ENCODE results near the gene SRD5A2. TPM values are rescaled to one million over a fixed set of nuclear protein-coding genes. Genes with fewer than 3 reads are reported as not detected.

Gene SRD5A2
- total RNA-seq: under 0.01 and 0.07 TPM in 2 replicates

DNA sequence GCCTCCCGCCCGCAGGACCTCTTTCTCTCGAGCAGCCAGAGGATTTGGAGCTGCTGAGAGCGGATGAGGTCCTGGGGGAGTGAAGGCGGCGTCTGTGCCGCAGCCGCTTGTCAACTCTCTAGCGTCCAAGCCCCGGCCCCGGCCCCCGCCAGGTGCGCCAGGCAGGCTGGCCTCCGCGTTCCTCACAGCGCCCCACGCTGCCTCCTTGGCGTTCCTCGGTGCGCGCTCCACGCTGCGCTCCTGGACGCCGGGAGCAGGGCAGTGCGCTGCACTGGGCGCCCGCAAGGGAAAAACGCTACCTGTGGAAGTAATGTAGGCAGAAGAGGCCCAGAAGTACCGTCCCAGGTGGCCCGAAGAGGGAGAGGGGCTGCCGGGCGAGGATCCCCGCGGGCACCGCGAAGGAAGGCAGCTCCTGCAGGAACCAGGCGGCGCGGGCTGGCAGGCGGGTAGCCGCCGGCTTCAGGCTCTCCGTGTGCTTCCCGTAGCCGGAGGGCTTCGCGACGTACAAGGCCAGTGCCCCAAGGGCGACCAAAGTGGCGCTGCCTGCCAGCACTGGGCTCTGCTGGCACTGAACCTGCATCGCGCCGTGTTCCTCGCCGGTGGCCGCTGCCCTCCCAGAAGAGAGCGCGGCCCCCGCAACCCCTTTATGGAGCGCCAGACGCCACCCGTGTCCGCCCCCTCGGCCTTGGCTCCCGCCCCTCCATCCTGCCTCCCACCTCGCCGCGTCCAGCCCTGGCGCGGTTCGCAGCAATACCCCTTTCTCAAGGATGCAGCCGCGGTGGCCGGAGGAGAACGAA is at the start of gene SRD5A2:
Gene SRD5A2, minus strand, starts transcription at position 618 of the 797 bp plus-strand sequence. Its CDS starts 38 bp downstream, at position 580.

Other genes with a start within 250 kb of the SRD5A2 start
- gene XDH, start 166.2 kb downstream of the SRD5A2 start, total RNA-seq: 8.2 and 16.9 TPM in 2 replicates